Measurements from ENCODE around the gene ST7L. TPM values are rescaled to one million over a fixed set of nuclear protein-coding genes. Genes with fewer than 3 reads are reported as not detected.
"Not testable (repeated sequence)": the region's sequence is repeated elsewhere in the genome, so short reads cannot be mapped to it uniquely, and the experiment has no call there.

The ST7L gene
- total RNA-seq, 1 donor from 2014 or later: 13.2 TPM

DNA sequence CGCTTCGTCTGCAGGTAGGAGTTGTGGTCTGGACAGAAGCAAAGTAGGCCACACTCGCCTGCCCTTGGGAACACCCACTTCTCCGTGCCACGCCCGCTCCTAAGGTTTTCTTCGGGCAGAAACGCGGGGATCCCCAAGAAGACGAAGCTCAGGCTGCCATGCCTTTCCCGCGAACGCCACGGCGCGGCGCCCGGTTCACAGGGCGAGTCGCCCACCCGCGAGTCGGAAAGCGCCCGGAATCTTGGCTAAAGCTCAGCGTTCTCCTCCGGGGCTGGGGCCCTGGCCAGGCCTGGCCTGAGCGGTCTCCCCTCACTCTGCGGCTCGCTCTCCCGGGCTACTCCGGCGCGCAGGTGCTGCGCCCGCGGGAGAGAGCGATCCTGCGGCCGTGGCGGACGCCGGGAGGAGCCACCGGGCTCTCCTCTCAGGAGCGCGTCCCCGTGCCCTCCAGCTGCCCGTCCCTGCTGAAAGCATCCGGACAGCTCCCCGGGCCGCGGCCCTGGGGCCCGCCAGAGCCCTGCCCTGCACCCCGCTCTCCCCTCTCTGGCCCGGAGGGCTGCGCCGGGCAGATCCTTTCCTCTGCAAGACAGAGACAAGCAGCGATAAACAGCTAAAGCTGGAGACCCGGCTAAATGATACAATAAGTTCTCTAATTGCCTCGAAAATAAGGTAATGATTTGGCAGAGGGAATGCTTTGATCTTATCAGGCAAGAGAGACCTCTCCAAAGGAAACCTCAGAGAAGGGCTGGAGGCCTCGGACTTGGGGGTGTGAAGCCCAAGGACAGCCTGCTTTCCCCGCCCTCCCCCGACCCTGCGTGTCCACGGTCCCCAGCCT is 116.9 kb downstream of the ST7L start:
- intact Hi-C loops (cut with micrococcal nuclease): loop anchor here (1.0 to 10.0 kb wide), 5 partner anchors 35 to 453 kb away; partner anchors contain the start of genes MOV10, RHOC and SLC16A1

- intact Hi-C loops (cut with micrococcal nuclease): no loop called here
Observed at GRCh38 chr1:112496290-112496689, 122.7 kb downstream of the ST7L start.

GRCh38 chr1:112493351-112493750 is 125.6 kb downstream of the ST7L start:
- intact Hi-C loops (cut with micrococcal nuclease): no loop called here

DNA sequence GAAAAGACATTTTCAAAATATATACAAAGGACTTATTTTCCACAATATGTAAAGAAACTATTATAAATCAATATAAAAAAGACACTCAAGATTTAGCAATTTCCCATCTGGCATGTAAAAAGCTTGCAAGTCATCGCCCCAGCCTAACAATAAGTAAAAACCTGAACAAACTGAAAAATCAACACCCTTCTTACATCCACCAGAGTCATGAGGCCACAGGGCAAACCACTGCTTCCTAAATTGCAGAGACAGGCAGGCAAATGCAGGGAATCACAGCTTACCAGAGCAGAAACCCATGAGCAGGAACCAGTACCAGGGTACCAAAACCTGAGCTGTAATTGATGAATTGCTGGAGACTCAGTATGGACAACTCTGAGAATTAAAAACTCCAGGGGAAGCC is 126.9 kb downstream of the ST7L start:
- intact Hi-C loops (cut with micrococcal nuclease): no loop called here

DNA sequence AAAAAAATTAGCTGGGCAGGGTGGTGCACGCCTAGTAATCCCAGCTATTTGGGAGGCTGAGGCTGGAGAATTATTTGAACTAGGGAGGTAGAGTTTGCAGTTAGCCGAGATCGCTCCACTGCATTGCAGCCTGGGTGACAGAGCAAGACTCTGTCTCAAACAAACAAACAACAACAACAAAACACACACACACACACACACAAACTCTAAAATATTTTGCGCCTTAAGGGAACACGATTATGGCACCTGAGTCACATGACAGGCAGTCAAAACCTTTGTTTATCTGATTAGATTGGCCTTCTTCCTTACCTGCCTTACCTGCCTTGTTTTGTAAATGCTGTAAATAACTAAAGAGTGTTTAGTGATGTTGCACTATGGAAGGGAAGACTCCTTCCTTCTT is 130.8 kb downstream of the ST7L start:
- intact Hi-C loops (cut with micrococcal nuclease): no loop called here

DNA sequence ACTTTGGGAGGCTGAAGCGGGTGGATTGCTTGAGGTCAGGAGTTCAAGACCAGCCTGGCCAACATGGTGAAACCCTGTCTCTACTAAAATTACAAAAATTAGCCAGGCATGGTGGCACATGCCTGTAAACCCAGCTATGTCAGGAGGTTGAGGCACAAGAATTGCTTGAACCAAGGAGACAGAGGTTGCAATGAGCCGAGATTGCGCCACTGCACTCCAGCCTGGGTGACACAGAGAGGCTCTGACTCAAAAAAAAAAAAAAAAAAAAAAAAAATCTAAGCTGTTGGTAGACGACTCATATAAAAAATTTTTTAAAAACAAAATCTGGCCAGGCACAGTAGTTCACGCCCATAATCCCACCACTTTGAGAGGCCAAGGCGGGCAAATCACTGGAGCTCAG is 131.3 kb downstream of the ST7L start:
- intact Hi-C loops (cut with micrococcal nuclease): not testable (repeated sequence)

DNA sequence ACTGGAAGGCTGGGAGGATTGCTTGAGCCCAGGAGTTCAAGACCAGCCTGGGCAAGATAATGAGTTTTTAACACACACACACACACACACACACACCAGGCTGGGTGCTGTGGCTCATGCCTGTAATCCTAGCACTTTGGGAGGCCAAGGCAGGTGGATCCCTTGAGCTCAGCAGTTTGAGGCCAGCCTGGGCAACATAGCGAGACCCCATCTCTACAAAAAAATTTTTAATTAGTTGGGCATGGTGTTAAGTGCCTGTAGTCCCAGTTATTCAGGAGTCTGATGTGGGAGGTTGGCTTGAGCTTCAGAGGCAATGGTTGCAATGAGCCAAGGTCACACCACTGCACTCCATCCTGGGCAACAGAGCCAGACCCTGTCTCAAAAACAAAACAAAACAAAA is 132.9 kb downstream of the ST7L start:
- intact Hi-C loops (cut with micrococcal nuclease): not testable (repeated sequence)

DNA sequence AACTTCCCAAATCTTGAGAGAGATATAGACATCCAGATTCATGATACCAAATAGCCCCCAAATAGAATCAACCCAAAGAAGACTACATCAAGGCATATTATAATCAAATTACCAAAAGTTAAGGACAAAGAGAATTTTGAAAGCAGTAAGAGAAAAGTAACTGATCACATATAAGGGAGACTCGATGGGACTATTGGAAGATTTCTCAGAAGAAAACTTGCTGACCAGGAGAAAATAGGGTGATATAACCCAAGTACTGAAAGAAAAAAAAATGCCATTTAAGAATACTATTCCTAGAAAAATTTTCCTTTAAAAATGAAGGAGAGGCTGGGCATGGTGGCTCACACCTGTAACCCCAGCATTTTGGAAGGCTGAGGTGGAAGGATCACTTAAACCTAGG is 140.6 kb downstream of the ST7L start:
- intact Hi-C loops (cut with micrococcal nuclease): no loop called here

GRCh38 chr1:112477550-112477949 is 141.4 kb downstream of the ST7L start:
- intact Hi-C loops (cut with micrococcal nuclease): no loop called here

Other genes starting within 250 kb of the ST7L start
- 3.1 and 5.5 TPM in 2 replicates for gene CTTNBP2NL, start 222.9 kb downstream of the ST7L start, total RNA-seq
- 0.24 and 0.27 TPM in 2 replicates for gene WNT2B, start 110.2 kb downstream of the ST7L start, total RNA-seq
- 249 TPM in 2 replicates for gene CAPZA1, start 691 bp upstream of the ST7L start, total RNA-seq
- gene MOV10, start 55.5 kb upstream of the ST7L start, total RNA-seq: 128 and 134 TPM in 2 replicates
- gene RHOC, start 88.0 kb upstream of the ST7L start, total RNA-seq: 101 and 103 TPM in 2 replicates
- 0.10 TPM in 1 of 2 replicates, not detected in the other for gene PPM1J, start 96.2 kb upstream of the ST7L start, total RNA-seq